SU-DHL-6 (cell line): ENCODE data around the gene MBP.
"Not testable (repeated sequence)": the region's sequence is repeated elsewhere in the genome, so short reads cannot be mapped to it uniquely, and the experiment has no call there.

Experiments used
- H2AFZ ChIP-seq: fragments of 200-600 bp; sonication (generic); 2 replicates; pipeline ENCODE4 v1.6.1; 2014; ENCODE audit warnings: low read depth, mild to moderate bottlenecking, moderate library complexity, mixed read lengths, antibody characterized with exemption, low read length; ENCODE audit not compliant: severe bottlenecking
- H3F3A ChIP-seq: fragments of 200-600 bp; shearing (Covaris generic); 2 replicates; pipeline ENCODE4 v1.6.0; 2016; ENCODE audit warnings: antibody characterized with exemption, mild to moderate bottlenecking; ENCODE audit not compliant: insufficient read depth
- H3K27ac ChIP-seq: fragments of 200-600 bp; sonication (generic); 2 replicates; pipeline ENCODE4 v1.5.1; 2016; ENCODE audit warnings: low read depth, mild to moderate bottlenecking, low read length, moderate library complexity, mixed read lengths
- H3K27me3 ChIP-seq: fragments of 200-600 bp; sonication (generic), shearing (Covaris generic); 2 replicates; pipeline ENCODE4 v1.6.0; 2014; ENCODE audit warnings: mild to moderate bottlenecking, low read length
- H3K36me3 ChIP-seq: fragments of 200-600 bp; sonication (generic); 2 replicates; pipeline ENCODE4 v1.6.1; 2014; ENCODE audit warnings: mild to moderate bottlenecking, low read length, mixed read lengths
- H3K4me2 ChIP-seq: fragments of 300-600, 200-600 bp; shearing (Covaris generic), sonication (generic); 2 replicates; pipeline ENCODE4 v1.6.0; 2014; ENCODE audit warnings: low read length, low read depth, mild to moderate bottlenecking; ENCODE audit not compliant: poor library complexity, severe bottlenecking
- H3K4me3 ChIP-seq: fragments of 200-600 bp; sonication (generic); 2 replicates; pipeline ENCODE4 v1.5.1; 2014; ENCODE audit warnings: antibody characterized with exemption, low read length, mild to moderate bottlenecking, mixed read lengths; ENCODE audit not compliant: insufficient read depth, poor library complexity, severe bottlenecking
- H3K79me2 ChIP-seq: fragments of 200-600 bp; sonication (generic); 2 replicates; pipeline ENCODE4 v1.6.1; 2014; ENCODE audit warnings: mild to moderate bottlenecking, low read length, moderate library complexity; ENCODE audit not compliant: insufficient read depth
- H3K9ac ChIP-seq: fragments of 200-600 bp; sonication (generic); 2 replicates; pipeline ENCODE4 v1.7.0; 2014; ENCODE audit warnings: mild to moderate bottlenecking, low read length
- H3K9me2 ChIP-seq: fragments of 200-600 bp; sonication (generic); replicated peaks from 2 replicates; pipeline ENCODE4 v1.6.1; 2014; ENCODE audit warnings: low read length; ENCODE audit not compliant: insufficient read depth
- H3K9me3 ChIP-seq: fragments of 200-600 bp; sonication (generic); 2 replicates; pipeline ENCODE4 v1.6.1; 2014; ENCODE audit warnings: low read length, mixed read lengths; ENCODE audit not compliant: insufficient read depth
- H4K20me1 ChIP-seq: fragments of 200-600 bp; sonication (generic); 2 replicates; pipeline ENCODE4 v1.6.1; 2014; ENCODE audit warnings: low read depth, mild to moderate bottlenecking, antibody characterized with exemption, low read length, moderate library complexity, mixed read lengths
- CTCF ChIP-seq: fragments of 200-600 bp; sonication (generic); IDR thresholded peaks from one replicate; pipeline ENCODE4 v1.5.1; 2017; ENCODE audit warnings: antibody characterized with exemption, mild to moderate bottlenecking, low read length, moderate library complexity; ENCODE audit not compliant: insufficient read depth, poor library complexity, severe bottlenecking
- EZH2phosphoT487 ChIP-seq: fragments of 200-600 bp; sonication (generic), shearing (Covaris generic); conservative IDR thresholded peaks from 2 replicates; pipeline ENCODE4 v1.6.1; 2018; ENCODE audit warnings: mild to moderate bottlenecking, antibody characterized with exemption, low read length, moderate library complexity, mixed read lengths

MBP gene

GRCh38 chr18:76972241-76972640, 160.3 kb downstream of the MBP start:
- H3K79me2 ChIP-seq: peaks cover 1% of the 10 kb centered on the region; the same call in 1 of the 2 replicates
- no peak overlapping the region for H3K9ac ChIP-seq
- no peaks in the 10 kb centered on the region for H3K36me3 ChIP-seq
- no peaks in the 10 kb centered on the region for H3K9me3 ChIP-seq
- no peaks in the 10 kb centered on the region for H3K27me3 ChIP-seq
- H3K9me2 ChIP-seq: no peaks in the 10 kb centered on the region
- no peak overlapping the region for H3K4me3 ChIP-seq
- H3K4me2 ChIP-seq: no peak overlapping the region
- TF ChIP-seq CTCF: no peak
- no peak for TF ChIP-seq EZH2phosphoT487
- H4K20me1 ChIP-seq: no peaks in the 10 kb centered on the region
- H3F3A ChIP-seq: peaks cover 8% of the 10 kb centered on the region; the same call in 1 of the 2 replicates
- H2AFZ ChIP-seq: no peak overlapping the region
- no peak overlapping the region for H3K27ac ChIP-seq

- peaks cover 6% of the 10 kb centered on the region; the same call in 1 of the 2 replicates for H3K79me2 ChIP-seq
- H3K36me3 ChIP-seq: 0 out of 2 replicates have a peak, but pooled peaks cover 2% of the 10 kb centered on the region
- no peak overlapping the region for H3K9ac ChIP-seq
- no peak overlapping the region for H3K4me3 ChIP-seq
- no peaks in the 10 kb centered on the region for H3K27me3 ChIP-seq
- H3K27ac ChIP-seq: no peak overlapping the region
- no peak for TF ChIP-seq EZH2phosphoT487
- no peak for TF ChIP-seq CTCF
- no peaks in the 10 kb centered on the region for H3K9me3 ChIP-seq
- H3F3A ChIP-seq: peaks cover 14% of the 10 kb centered on the region
- no peak overlapping the region for H3K4me2 ChIP-seq
- no peak overlapping the region for H2AFZ ChIP-seq
- no peaks in the 10 kb centered on the region for H4K20me1 ChIP-seq
- H3K9me2 ChIP-seq: no peaks in the 10 kb centered on the region
Measured at GRCh38 chr18:76970770-76971559, 161.6 kb downstream of the MBP start.

GRCh38 chr18:76967721-76968472, 164.7 kb downstream of the MBP start:
- Histone ChIP-seq H3K9ac (no peak overlapping the region), H3K4me2 (no peak overlapping the region), H3K79me2 (peaks cover 6% of the 10 kb centered on the region; the same call in 1 of the 2 replicates), H3K9me3 (no peaks in the 10 kb centered on the region), H3K36me3 (0 out of 2 replicates have a peak, but pooled peaks cover 2% of the 10 kb centered on the region), H3K9me2 (no peaks in the 10 kb centered on the region), H3K4me3 (no peak overlapping the region), H3F3A (peaks cover 33% of the 10 kb centered on the region), H4K20me1 (no peaks in the 10 kb centered on the region), H2AFZ (no peak overlapping the region), H3K27me3 (no peaks in the 10 kb centered on the region), H3K27ac (no peak overlapping the region; the same call in 1 of the 2 replicates)
- no peak for TF ChIP-seq EZH2phosphoT487
- TF ChIP-seq CTCF: no peak

- peaks cover 33% of the 10 kb centered on the region for H3F3A ChIP-seq
- H3K36me3 ChIP-seq, H2AFZ ChIP-seq, H3K79me2 ChIP-seq, H3K27me3 ChIP-seq, H3K9me2 ChIP-seq, H3K4me3 ChIP-seq, H3K9ac ChIP-seq, H3K9me3 ChIP-seq, H3K4me2 ChIP-seq, H4K20me1 ChIP-seq: not testable (repeated sequence)
- peak overlapping the region; percentile 21; the same call in 1 of the 2 replicates for H3K27ac ChIP-seq
Measured at GRCh38 chr18:76967299-76967698, 165.3 kb downstream of the MBP start.

- Histone ChIP-seq H2AFZ (peak overlapping the region; percentile 36), H3K4me2 (peak overlapping the region; percentile 69), H3K9ac (peak overlapping the region; percentile 44), H3K4me3 (peak overlapping the region; percentile 35), H3F3A (peaks cover 33% of the 10 kb centered on the region), H3K27ac (peak overlapping the region; percentile 90)
- H3K9me2 ChIP-seq, H3K79me2 ChIP-seq, H3K27me3 ChIP-seq, H3K36me3 ChIP-seq, H3K9me3 ChIP-seq, H4K20me1 ChIP-seq: not testable (repeated sequence)
Measured at GRCh38 chr18:76965555-76966151, 166.9 kb downstream of the MBP start.
